K562 (cell line): ENCODE measurements around the gene GALT. TPM values are rescaled to one million over a fixed set of nuclear protein-coding genes. Genes with fewer than 3 reads are reported as not detected.

Experiments
- ATAC-seq: fragments of 200-7000 bp; cut with Tn5 transposase; 3 replicates; pipeline ENCODE4 v1.9.1; 2020; ENCODE audit warnings: moderate library complexity
- BruUV-seq: library from RNA; stranded (reverse); fragments of 400-500 nt; replicated peaks from 2 replicates; lab custom pipeline; 2021; lab: Mats Ljungman, UMichigan
- CTCF ChIA-PET: fragments of 300-600 bp; formaldehyde crosslinking; extraction: SDS; loops from one replicate; lab custom pipeline; 2021; ENCODE audit warnings: low intra/inter-chr PET ratio; lab: Yijun Ruan, JAX
- POLR2A ChIA-PET: fragments of 300-600, 350-650 bp; sonication (Branson Sonifier 250); formaldehyde crosslinking; extraction: SDS; loops from one replicate; lab custom pipeline; 2021; ENCODE audit warnings: antibody characterized with exemption, inconsistent platforms; lab: Yijun Ruan, JAX
- DNase-seq, 4 experiments: peaks; one replicate each; pipeline versions ENCODE4 v3.0.0 to v3.0.0-alpha.2; 2011 to 2018; ENCODE audit warnings: low spot score in 3 of 4, mixed read lengths in 3 of 4; ENCODE audit errors: extremely low read depth in 1 of 4
- FAIRE-seq: peaks from 2 replicates; lab custom pipeline; 2011; peaks lifted over from hg19 to GRCh38; lab: Jason Lieb, UNC
- H2AFZ ChIP-seq: 2 replicates; pipeline ENCODE4 v1.6.0; 2011; ENCODE audit warnings: low read depth, low read length, control low read depth, inconsistent platforms
- H3K27ac ChIP-seq: fragments of 200-600 bp; 3 replicates; pipeline ENCODE4 v1.8.0; 2011; ENCODE audit warnings: low read depth, mild to moderate bottlenecking, control low read depth, inconsistent platforms, low read length, moderate library complexity, mixed read lengths; ENCODE audit errors: extremely low read depth
- H3K27me3 ChIP-seq, 2 experiments: fragments of 300-600 bp in 1 of 2; 2 replicates in 1 of 2; 3 replicates in 1 of 2; pipeline versions ENCODE4 v1.6.0 to v1.8.0; 2011; ENCODE audit warnings: inconsistent platforms in 2 of 2, low read length in 2 of 2, mild to moderate bottlenecking in 1 of 2, mixed read lengths in 1 of 2, moderate library complexity in 1 of 2; ENCODE audit not compliant: control insufficient read depth in 2 of 2, insufficient read depth in 2 of 2
- H3K36me3 ChIP-seq: fragments of 300-600 bp; 3 replicates; pipeline ENCODE4 v1.8.0; 2011; ENCODE audit warnings: mild to moderate bottlenecking, low read length, inconsistent platforms; ENCODE audit not compliant: control insufficient read depth, insufficient read depth
- H3K4me1 ChIP-seq, 2 experiments: fragments of 200-600 bp in 1 of 2; replicated peaks in 1 of 2; 2 replicates in 1 of 2; 3 replicates in 1 of 2; pipeline versions ENCODE4 v1.5.1 to v1.8.0; 2011; ENCODE audit warnings: inconsistent platforms in 2 of 2, low read length in 2 of 2, mild to moderate bottlenecking in 1 of 2, mixed read lengths in 1 of 2, moderate library complexity in 1 of 2; ENCODE audit not compliant: control insufficient read depth in 2 of 2, insufficient read depth in 2 of 2
- H3K4me2 ChIP-seq: 2 replicates; pipeline ENCODE4 v1.6.1; 2011; ENCODE audit warnings: low read length, control low read depth, inconsistent platforms, mixed read lengths; ENCODE audit not compliant: insufficient read depth
- H3K4me3 ChIP-seq: fragments of 200-600 bp; sonication (generic), shearing (Covaris generic); 2 replicates; pipeline ENCODE4 v1.5.1; 2016; ENCODE audit warnings: control low read depth, inconsistent platforms
- H3K79me2 ChIP-seq: fragments of 200-600 bp; 3 replicates; pipeline ENCODE4 v1.8.0; 2011; ENCODE audit warnings: low read length, inconsistent platforms; ENCODE audit not compliant: control insufficient read depth, insufficient read depth
- H3K9ac ChIP-seq, 2 experiments: 2 replicates each; pipeline versions ENCODE4 v1.6.0 to v1.6.1; 2011; ENCODE audit warnings: low read depth in 2 of 2, low read length in 2 of 2, control low read depth in 1 of 2, inconsistent platforms in 1 of 2, mild to moderate bottlenecking in 1 of 2, mixed read lengths in 1 of 2; ENCODE audit not compliant: insufficient read depth in 1 of 2
- H3K9me1 ChIP-seq: one replicate; pipeline ENCODE4 v1.6.0; 2011; ENCODE audit warnings: inconsistent platforms, mild to moderate bottlenecking, low read length, moderate library complexity; ENCODE audit not compliant: control insufficient read depth, insufficient read depth
- H3K9me3 ChIP-seq: replicated peaks from 2 replicates; pipeline ENCODE4 v1.5.1; 2011; ENCODE audit warnings: low read depth, low read length, inconsistent platforms; ENCODE audit not compliant: control insufficient read depth, insufficient read depth
- H4K20me1 ChIP-seq: replicated peaks from 2 replicates; pipeline ENCODE4 v1.6.1; 2011; ENCODE audit warnings: low read length, inconsistent platforms, mixed read lengths; ENCODE audit not compliant: control insufficient read depth, insufficient read depth
- CC2D1A ChIP-seq: fragments of 450-650 bp; IDR thresholded peaks from 2 replicates; pipeline ENCODE4 v1.6.1; 2017; ENCODE audit warnings: mild to moderate bottlenecking
- CTBP1 ChIP-seq: fragments of 450-650 bp; IDR thresholded peaks from 2 replicates; pipeline ENCODE4 v1.6.1; 2016; ENCODE audit warnings: borderline replicate concordance
- MTA1 ChIP-seq: fragments of 450-650 bp; IDR thresholded peaks from 2 replicates; pipeline ENCODE4 v1.6.1; 2017; ENCODE audit warnings: borderline replicate concordance
- MTA3 ChIP-seq: fragments of 450-650 bp; formaldehyde crosslinking; IDR thresholded peaks from 2 replicates; pipeline ENCODE4 v1.6.1; 2017; ENCODE audit warnings: mild to moderate bottlenecking, borderline replicate concordance
- NR3C1 ChIP-seq: sonication (generic); formaldehyde crosslinking; IDR thresholded peaks from 2 replicates; pipeline ENCODE4 v1.8.1; 2022; ENCODE audit warnings: missing genetic modification reagents
- SMAD1 ChIP-seq: fragments of 150-350 bp; IDR thresholded peaks from 2 replicates; pipeline ENCODE4 v1.6.1; 2014; ENCODE audit warnings: low read length, low read depth; ENCODE audit not compliant: partially characterized antibody
- ZNF224 ChIP-seq: sonication (generic); formaldehyde crosslinking; IDR thresholded peaks from 2 replicates; pipeline ENCODE4 v1.8.0; 2022; ENCODE audit warnings: mild to moderate bottlenecking, missing genetic modification reagents
- WGBS: fragments of 100-300 bp; shearing (Covaris generic); methylation state at CpG from one replicate; pipeline ENCODE4 v1.1.6; 2016; ENCODE audit warnings: low coverage, mixed read lengths; ENCODE audit not compliant: insufficient coverage; ENCODE audit errors: missing lambda C conversion rate; 5-methylcytosine and 5-hydroxymethylcytosine counted together
- in situ Hi-C: fragments of 300-500 bp; cut with MboI; formaldehyde crosslinking; loops from 4 replicates; pipeline ENCODE4 v1.15.0; 2018; ENCODE audit warnings: inconsistent platforms, mixed read lengths
- intact Hi-C: fragments of 100-400 bp; cut with micrococcal nuclease; formaldehyde crosslinking; loops from 2 replicates; pipeline ENCODE4 v1.14.2; 2022
- polyA plus RNA-seq, 8 experiments: library from polyadenylated mRNA; depleted of rRNA in 4 of 8; stranded (reverse) in 5 of 8; unstranded in 3 of 8; fragments of >200 nt; fragmentation: Nextera tagmentation in 2 of 8; fragmentation: Illumina TruSeq in 1 of 8; extraction: Ambion mirVana in 2 of 8; extraction: Trizol in 1 of 8; gene quantifications; 2 replicates each; pipeline versions ENCODE4 v1.2.1 to v1.2.3, GENCODE V29; 2011 to 2014; ENCODE audit warnings: inconsistent platforms in 1 of 8, missing spikeins in 1 of 8
- total RNA-seq, 7 experiments: library from RNA; depleted of rRNA in 6 of 7; stranded (reverse); fragments of >200 nt in 6 of 7; fragmentation: Illumina TruSeq in 2 of 7; extraction: Trizol in 2 of 7; gene quantifications; 2 replicates each; pipeline versions ENCODE4 v1.2.1 to v1.2.3, GENCODE V29; 2011 to 2021; ENCODE audit warnings: low replicate concordance in 1 of 7

Gene GALT
- total and polyA plus RNA-seq, 9 of the 15 experiments (the other 6 are each of a cell fraction or from before 2014, with no cell fraction given) = 7.3 to 29.2 (median 15.6) TPM

DNA sequence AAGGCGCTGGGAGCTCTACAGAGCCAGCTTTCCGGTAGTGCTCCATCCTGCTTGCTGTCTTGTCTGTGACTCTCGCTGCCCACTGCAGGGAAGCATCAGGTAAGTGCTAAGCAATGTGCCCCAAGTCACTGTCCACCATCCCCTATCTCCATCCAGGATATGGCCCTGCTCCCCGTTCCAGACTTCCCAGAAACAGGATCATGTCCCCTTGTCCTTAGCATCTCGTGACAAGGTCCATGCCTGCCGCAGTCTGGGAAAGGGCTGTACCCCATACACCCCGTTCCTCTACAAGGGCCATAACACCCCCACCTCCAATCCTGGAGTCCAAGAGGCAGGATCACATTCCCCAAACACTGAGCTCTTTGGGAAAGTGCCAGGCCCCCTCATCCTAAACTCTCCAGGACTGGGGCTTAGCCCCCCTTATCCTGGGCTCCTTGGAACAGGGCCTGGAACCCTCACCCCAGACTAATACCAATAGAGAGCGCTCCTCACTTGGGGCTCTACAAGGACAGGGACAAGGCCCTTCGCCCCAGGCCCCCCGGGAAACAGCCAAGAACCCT is 35.1 kb upstream of the GALT start:
- ATAC-seq (peak; percentile 59), DNase-seq (peak in 1 of 4 experiments; percentile 17), FAIRE-seq (peak; percentile 6)
- BruUV-seq = TSS peak; percentile 72
- Histone ChIP-seq H4K20me1 (no peaks in the 10 kb centered on the region; the same call in 1 of the 2 replicates), H3K4me1 (peaks cover 7 to 19% of the 10 kb centered on the region in 2 experiments; a peak in 4 of 5 replicates), H3K36me3 (peaks cover 15% of the 10 kb centered on the region; the same call in 1 of the 3 replicates), H3K27ac (peak overlapping the region; percentile 86), H3K9ac (peak overlapping the region; percentile 89 to 92), H3K27me3 (no peaks in the 10 kb centered on the region), H3K4me2 (peak overlapping the region; percentile 93), H3K4me3 (peak overlapping the region; percentile 60), H3K9me3 (no peaks in the 10 kb centered on the region), H2AFZ (peak overlapping the region; percentile 94), H3K79me2 (peaks cover 17% of the 10 kb centered on the region), H3K9me1 (no peaks in the 10 kb centered on the region)
- CTCF ChIA-PET = interaction anchor here (2.8 kb wide), 1 partner anchor 91 kb away, joined by 15 read pairs; no protein-coding TSS in a partner anchor
- TF ChIP-seq SMAD1 (no peak), CTBP1 (no peak), MTA3 (no peak), MTA1 (no peak), ZNF224 (no peak), CC2D1A (no peak), NR3C1 (no peak)
- POLR2A ChIA-PET = interaction anchor here (0.6 to 1.3 kb wide), 4 partner anchors 9 to 180 kb away, joined by 4 read pairs; partner anchors contain the start of gene DCTN3
- 15% methylated on average over 10 of the region's 10 CpGs for WGBS
- in situ Hi-C loops = no loop called here
- intact Hi-C loops = loop anchor here (10.0 kb wide), 1 partner anchor 93 kb away; no protein-coding TSS in a partner anchor
